Right hindlimb (tissue), 1 donor: ENCODE results near the gene C18orf63.
"Not testable (repeated sequence)": the region's sequence is repeated elsewhere in the genome, so short reads cannot be mapped to it uniquely, and the experiment has no call there.

ENCODE experiments used
- DNase-seq: peaks from one replicate; pipeline ENCODE4 v3.0.0-alpha.2; 2018

Gene C18orf63

DNA sequence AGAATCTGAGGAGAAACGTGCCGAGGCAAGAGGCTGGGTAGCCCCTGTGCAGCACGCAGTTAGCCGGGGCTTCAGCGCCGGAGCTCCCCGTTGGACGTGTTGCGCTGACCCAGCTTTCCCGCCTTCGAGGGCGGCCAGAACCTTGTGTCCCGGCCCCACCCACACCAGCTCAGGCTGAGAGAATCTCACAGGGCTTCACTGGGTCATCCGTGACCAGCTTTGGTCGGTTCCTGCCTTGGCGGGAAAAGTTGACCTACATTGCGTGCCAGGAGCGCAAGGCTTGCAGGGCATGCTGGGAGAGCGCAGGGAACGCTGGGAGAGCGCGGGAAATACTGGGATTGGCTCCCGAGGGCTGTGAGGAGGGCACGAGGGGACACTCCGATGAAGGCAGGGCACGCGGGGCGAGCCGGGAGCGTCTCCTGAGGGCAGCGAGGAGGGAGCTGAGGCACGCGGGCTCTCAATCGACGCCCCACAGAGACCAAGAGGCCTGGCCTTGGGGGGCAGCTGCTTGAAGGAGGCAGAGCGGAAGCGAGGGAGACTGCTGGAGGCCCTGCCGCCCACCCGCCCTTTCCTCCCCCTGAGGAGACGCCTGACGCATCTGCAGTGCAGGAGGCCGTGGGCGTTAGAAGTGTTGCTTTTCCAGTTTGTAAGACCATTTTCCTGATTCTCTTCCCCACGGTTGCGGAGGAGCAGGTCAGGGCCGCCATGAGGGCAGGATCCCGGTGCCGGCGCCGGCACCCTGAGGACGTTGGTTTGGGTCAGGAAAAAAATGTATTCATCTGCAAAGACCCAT is at the start of gene C18orf63:
C18orf63 (plus strand) TSS at position 376 of the 793 bp plus-strand sequence. CDS start 2,027 bp downstream, outside the sequence.
- no peak for DNase-seq

DNA sequence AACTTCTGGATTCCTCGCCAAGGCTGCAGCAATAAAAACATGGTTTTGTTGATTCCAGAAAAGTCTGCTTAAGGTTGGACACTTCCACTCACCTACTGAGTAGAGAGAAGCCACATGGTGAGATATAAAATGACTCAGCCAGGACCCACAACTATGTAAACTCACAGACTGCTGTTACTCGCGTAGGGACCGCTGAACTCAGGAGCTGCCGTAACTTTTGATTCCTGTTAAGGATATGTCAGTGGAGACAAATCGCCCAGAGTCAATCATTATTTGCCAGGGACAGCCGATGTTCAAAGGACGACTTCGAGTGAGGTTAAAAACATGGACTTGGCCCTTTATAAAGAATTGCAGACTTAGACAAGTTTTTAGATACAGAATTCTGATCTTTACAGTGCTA is 49.5 kb upstream of the C18orf63 start:
- no peak for DNase-seq

DNA sequence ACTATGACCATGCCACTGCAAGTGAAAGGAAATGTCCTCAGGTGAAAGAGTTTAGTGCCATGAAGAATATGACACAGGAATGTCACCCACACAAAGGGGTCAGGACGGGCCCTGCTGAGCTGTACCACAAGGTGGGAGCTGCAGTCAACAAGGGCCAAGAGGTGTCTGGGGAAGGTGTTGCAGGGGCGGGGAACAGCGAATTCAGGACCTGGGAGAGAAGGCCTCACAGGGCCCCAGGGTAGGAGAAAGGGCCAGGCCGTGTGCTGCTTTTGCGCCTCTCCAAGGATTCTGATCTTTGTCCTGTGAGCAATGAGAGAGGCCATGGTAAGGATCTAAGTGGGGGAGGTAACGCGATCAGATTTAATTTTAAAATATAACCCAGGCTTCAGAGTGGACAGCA is 47.5 kb upstream of the C18orf63 start:
- no peak for DNase-seq

DNA sequence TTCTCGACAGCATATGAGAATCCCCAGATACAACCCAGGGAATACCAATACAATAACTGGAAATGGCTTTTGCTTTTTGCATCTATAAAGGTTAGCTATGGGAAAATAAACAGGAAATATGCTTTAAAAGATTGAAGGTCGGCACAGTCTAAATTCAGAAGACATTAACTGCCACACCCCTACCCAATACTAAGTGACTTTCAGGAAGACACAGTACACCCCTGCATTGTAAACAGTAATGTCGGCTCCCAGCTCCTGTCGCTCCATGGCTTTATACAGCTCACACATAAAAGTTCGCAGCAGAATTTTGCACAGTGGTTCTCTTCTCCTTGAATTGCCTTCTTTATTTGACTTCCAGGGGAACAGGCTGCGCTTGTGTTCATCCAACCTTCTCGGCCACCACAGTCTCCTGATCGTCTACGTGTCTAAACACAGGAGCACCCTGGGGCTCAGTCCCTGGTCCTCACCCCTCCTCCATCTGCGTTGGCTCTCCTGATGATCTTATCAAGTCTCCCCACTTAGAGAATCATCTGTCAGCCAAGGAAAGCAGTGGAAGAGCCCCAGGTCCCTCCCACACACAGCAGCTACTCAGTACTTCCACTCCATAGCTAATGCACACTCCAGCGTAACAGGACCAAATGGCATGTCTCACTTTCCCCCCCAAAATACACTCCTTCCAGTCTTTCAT is 46.6 kb upstream of the C18orf63 start:
- no peak for DNase-seq

DNA sequence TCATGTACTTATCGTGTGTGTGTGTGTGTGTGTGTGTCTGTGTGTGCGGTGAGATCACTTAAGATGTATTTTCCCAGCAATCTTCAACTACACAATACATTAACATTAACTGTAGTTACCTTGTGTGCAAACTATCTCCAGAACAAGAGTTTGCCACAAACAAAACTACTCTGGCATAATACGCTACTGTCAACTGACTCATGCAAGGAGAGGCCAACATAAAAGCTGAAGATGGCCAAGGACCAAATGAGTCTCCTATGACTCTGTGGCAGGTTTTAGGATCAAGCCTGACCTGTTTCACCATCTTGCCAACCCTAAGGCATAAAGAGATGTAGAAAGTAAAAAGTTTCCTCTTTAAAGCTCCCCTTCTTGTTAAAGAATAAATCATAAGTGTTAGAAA is 44.0 kb upstream of the C18orf63 start:
- DNase-seq, result no peak

DNA sequence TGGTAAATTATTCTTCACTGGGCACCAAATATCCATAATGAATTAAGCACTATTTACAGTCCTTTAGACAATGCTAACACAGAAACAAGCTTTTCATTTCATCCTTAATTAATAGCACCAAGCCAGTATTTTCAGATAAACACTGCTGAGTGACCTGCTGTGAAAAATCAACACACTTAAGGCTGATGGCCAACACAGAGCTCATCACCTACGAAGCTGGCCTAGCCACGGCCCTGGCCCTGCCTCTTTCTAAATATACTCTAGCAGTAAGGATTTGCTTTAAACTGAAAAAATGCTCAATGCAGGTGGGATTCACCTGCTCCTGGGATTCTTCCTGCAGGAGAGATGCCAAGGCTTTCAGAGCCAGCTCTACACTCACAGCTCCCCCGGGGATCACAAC is 42.2 kb upstream of the C18orf63 start:
- no peak for DNase-seq

DNA sequence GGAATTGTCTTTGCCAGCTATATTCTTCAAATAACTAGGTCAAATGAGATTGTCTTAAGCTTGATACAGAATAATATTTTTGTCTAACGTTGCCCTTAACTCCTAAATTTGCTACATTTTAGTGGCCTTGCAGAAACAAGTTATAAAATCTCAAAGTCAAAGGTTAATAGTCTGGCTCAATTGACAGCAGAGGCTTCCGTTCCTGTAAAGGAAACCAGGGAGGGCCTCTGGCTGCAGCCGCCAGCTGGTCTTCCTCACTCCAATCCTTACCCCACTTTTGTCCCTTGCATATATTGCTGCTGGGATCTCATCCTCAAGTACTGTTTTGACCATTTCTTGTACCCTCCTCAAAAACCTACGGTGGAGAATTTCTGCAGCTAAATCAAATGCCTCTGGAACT is 40.9 kb upstream of the C18orf63 start:
- DNase-seq, result no peak

DNA sequence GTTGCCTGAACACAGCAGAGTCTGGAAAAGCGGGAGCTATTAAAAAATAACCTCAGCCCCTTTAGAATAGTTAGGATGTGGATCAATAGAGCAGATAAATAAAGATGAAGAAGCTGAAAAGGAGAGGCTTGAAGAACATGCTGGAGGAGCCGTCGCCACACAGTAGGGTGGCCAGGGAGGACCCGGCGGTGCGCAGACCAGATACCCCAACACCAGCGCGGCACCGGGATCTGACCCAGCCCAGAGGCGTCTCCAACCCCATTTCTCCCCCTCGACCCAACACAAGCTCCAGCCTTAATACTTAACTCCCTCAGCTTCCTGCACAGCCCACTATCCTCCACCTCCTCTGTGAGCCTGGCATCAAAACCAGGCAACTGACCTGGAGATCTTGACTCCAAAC is 39.9 kb upstream of the C18orf63 start:
- no peak for DNase-seq

DNA sequence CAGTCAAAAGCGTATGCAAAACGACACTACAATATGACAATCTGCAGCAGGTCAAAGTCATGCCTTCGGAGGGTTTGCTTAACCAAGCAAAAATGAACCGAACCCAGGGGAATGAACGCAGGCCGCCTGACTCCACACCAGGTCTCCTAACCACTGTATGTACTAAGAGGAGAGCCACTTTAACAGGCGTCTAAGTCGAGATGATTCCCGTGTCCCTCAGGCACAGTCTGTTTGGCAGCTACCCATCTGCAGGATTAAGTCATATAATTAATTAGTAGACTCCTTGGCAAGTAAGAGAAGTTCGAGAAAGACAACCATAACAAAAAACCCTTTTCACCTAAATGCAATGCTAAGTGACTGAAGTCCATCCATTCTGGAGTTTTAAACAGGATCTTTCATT is 39.0 kb upstream of the C18orf63 start:
- DNase-seq, result no peak

DNA sequence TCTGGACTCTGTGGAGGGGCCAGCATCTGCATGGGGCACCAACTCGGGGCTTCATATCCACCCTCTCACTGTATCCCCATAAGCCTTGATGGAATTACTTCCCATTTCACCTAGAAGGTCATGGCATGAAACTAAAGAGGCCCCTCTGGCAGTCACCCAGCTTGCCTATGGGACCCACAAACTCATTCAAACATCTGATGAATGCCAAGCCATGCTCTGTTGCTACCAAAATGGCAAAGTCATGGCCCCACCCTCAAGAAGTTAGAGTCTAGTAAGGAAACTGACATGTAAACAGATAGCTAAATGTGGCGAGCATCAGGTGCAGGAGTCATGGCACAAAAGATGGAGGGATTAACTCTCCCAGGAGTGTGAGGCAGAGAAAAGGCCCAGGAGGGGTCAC is 38.3 kb upstream of the C18orf63 start:
- no peak for DNase-seq

DNA sequence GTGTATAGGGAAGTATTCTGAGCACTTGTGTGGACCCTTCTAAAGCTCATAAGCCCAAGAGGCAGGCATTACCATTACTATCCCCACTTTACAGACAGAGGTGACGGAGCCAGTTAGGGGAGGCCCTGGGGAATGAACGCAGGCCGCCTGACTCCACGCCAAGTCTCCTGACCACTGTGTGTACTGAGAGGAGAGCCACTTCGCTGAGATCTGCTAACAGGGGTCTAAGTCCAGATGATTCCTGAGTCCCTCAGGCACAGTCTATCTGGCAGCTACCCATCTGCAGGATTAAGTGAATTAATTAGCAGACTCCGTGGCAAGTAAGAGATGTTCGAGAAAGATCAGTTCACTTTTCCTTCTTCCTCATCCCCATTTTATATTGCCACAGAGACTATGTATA is 37.6 kb upstream of the C18orf63 start:
- DNase-seq, result no peak

DNA sequence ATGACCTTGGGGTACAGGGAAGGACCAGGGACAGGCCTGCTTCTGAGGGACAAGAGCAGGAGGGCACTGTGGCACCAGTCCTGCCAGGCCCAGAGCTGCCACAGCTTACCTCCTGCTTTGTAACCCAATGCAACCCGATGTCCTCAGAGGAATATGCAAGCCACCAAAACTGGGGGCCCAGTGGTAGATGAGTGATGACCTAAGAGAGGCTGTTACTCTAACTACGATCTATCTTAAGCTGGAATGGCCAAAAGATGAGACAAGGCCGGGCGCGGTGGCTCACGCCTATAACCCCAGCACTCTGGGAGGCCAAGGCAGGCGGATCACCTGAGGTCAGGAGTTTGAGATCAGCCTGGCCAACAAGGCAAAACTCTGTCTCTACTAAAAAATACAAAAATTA is 36.7 kb upstream of the C18orf63 start:
- DNase-seq, result no peak

DNA sequence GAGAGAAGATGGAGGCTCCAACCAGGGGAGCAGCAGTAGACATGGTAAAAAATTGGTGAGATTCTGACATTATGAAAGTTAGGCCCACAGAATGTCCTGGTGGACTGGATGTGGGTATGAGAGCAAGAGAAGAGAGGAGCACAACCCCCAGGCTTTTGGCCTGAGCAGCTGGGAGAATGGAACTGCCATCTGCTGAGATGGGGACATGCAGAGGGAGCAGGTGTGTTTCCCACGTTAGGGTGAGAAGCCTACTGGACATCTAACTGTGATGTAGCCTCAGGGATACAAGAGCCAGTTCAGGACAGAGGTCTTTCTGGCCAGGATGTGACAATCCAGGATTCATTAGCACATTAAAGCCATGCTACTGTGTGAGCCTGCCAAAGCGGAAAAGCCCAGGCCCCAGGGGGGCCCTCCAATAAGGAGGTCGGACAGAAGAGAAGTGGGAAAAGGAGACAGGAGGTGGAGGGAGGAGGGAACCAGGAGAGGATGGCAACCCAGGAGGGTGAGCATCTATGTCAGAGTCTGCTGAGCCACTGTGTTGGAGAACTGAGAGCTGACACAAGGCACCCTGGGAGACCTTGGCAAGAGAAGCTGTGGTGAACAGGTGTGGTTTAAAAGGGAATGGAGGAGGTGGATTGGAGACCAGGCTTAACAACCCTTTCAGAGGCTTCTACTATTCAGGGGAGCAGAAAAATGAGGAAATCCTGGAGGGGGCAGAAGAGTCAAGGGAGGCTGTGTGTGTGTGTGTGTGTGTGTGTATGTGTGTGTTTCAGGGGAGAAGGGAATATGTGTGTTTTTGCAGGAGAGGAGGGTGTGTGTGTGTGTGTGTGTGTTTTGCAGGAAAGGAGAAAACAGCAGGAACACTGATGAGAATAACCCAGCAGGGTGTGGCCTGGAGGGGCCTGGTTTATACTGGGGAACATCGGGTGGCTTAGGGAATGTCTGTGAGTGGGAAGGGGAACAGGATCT is 34.3 kb upstream of the C18orf63 start:
- no peak for DNase-seq

DNA sequence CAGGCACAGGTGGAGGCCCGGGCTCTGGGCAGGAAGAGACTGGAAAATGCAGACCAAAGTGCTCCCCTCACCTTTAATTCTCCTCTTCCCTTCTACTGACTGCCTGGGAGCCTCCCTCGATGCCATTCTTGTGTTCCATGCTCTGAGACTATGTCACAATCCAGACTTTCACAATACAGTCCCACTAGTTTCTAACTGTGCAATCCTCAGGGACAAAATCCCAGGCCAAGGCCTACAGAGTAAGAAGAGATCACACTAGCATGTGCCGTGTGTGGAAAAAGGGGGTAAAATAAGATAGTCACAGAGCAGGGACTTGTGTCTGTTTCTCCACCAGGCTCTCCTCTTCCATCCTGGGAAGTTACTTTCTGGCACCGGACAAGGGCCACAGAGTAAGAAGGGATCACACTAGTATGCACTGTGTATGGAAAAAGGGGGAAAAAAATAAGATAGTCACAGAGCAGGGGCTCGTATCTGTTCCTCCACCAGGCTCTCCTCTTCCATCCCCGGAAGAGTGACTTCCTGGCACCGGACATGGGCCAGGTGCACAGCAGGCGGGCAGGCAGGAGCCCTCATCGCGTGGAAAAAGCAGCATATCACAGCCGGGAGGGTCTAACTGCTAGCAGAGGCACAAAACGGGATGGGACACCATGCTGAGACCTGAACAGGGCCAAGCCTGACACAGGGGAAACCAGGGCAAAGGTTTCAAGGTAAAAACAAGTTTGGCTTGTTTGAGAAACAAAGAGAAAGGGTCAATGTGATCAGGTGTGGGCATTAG is 33.5 kb upstream of the C18orf63 start:
- DNase-seq, result no peak

DNA sequence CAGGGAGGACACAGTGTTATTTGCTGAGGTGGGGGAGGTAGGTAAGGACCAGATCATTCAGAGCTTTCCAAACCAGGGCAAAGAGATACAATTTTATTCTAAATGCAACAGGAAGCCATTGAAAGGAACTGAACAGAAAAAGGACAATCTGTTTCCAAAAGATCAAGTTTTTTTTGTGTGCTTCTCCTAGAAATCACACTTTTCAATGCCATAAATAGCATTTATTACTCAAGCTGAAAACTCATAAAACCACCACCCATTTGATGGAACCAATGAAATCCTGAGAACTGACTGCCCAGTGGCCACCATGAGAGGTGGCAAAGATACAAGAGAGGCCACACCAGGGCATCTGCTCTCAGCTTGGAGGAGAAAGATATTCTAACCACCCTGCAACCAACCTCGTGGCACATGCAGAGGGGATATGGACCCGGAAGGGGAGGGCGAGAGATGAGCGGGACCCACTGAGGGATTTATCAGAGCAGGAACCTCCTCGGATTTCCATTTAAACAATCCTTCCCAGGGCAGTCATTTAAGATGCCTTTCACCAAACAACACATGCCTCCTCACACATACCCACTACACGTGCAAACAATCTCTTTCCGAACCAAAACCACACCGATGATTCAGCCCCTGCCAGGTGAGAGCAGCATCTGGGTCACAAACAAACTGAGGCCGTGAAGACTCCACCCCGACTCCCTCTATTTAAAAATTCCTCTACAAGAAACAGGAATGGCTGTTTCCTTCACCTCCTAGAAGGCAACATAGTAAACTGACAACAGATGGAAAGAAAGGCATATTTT is 32.7 kb upstream of the C18orf63 start:
- DNase-seq, result no peak

DNA sequence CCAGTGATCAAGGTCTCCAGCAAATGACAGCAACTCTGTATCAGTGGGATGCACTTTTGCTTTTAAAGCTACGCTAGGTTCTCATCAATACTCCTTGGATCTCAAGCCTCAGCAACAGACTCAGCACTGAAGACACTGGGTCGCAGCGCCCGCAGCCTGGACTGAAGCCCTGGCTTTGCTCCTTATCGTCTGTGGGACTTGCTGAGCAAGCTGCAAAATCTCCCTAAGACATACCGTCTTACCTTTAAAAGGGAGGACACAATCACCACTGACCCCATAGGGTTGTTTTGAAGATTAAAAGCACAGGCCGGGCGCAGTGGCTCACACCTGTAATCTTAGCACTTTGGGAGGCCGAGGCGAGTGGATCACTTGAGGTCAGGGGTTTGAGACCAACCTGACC is 32.0 kb upstream of the C18orf63 start:
- no peak for DNase-seq

DNA sequence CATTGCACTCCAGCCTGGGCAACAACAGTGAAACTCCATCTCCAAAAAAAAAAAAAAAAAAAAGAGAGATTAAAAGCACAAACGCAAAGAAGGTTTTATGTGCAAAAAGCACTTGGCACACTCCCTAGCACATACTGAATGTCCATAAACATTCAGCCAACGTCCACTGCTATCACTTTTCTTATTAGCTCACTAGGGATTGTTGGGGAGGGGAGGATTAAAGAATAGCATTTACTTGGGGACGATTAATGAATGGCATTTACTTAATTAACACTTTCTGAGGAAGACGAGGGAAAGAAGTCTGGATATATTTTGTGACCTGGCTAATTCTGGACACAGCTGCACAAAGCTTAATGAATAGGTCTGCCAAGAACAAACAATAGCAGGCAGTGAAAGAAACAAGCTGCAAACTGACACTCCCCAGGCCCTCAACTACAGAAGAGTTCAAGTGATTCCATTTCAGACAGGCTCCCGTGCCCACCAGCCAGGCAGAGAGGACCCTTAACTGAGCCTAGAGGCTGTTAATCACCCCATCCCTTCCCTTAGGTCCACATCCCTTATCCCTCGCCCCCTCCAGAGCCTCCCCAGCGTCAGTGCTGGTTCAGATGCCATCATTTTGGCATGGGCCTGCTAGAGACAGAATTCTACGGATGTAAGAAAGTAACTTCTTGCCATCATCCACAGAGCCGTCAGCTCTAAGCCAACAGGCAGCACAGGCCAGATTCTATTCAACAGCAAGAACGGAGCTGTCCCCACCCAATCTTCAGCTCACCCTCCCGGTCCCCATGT is 31.3 kb upstream of the C18orf63 start:
- DNase-seq, result peak; percentile 37

DNA sequence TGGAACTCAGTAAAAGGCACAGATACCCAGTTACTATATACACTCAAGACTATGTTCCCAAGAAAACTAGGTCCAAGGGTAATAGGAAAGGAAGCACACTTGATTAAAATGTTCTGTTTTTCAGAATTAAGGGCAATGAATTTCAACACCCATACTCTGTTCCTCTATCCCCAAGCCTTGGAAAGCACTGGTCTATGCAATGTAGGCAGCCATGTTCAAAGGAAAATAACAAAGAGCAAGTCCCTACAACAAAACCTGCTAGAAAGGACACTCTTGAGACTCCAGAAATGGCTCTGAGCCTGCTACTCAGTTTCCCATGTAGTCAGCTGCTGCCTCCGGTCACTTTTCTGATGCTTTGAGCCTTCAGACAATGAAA is 30.7 kb upstream of the C18orf63 start:
- no peak for DNase-seq

DNA sequence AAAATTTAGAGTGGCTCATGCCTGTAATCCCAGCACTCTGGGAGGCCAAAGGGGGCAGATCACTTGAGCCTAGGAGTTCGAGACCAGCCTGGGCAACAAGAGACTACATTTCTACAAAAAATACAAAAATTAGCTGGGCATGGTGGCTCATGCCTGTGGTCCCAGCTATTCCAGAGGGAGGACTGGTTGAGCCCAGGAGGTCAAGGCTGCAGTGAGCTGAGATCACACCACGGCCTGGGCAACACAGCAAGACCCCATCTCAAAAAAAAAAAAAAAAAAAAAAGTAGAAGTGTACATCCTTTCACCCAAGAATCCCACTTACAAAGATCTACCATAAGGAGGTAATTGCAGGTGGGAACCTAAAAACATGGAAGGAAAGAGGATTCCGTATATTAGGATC is 30.1 kb upstream of the C18orf63 start:
- not testable (repeated sequence) for DNase-seq

DNA sequence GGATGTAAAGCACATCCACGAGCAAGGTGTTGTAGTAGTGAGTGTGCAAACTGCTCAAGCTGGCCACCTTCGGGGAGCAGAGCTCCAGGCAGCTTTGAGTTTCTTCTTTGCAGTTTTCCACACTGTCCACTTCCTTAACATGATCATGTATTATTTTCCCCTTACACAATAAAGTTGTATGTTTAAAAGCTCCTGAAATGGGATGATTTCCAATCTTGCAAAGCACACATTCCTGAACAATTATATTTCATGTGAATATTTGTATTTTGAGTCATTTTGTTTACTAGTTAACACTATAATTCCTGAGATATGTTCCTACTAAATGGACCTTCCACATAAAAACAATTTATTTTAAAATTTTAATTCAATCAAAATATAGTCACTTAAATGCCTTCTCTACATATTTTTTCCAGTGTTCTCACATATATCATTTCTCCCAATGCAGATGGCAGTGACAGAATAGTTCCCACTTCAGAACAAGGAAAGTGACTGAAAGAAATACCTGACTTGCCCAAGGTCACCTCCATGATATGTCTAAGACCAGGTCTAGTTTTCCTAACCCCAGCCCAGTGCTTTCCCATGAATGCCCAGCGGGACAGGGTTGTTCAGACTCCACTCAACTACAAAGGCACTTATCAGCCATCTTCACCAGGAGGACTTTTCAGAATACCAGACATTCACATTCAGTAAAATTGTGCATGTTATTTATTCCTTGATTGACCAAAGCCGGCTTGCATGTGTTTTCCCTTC is 29.4 kb upstream of the C18orf63 start:
- DNase-seq, result no peak
